H1 (cell line): ENCODE measurements around the gene TMEM106A. TPM values are rescaled to one million over a fixed set of nuclear protein-coding genes. Genes with fewer than 3 reads are reported as not detected.

ENCODE experiments used
- CTCF ChIA-PET: fragments of 300-600 bp; sonication (Branson Sonifier 250); formaldehyde crosslinking; loops from one replicate; lab custom pipeline; 2021; ENCODE audit not compliant: partially characterized antibody; lab: Charles Lee
- POLR2A ChIA-PET: fragments of 300-600 bp; sonication (Branson Sonifier 250); formaldehyde crosslinking; loops from one replicate; lab custom pipeline; 2021; ENCODE audit warnings: inconsistent platforms; ENCODE audit not compliant: partially characterized antibody; lab: Charles Lee
- DNase-seq, 2 experiments: peaks; one replicate each; pipeline versions ENCODE4 v3.0.0 to v3.0.0-alpha.2; 2010 to 2022; ENCODE audit warnings: low spot score in 2 of 2, low read depth in 1 of 2, mixed read lengths in 1 of 2
- FAIRE-seq: peaks from 2 replicates; lab custom pipeline; 2011; peaks lifted over from hg19 to GRCh38; lab: Jason Lieb, UNC
- H2AFZ ChIP-seq: 2 replicates; pipeline ENCODE4 v1.8.1; 2012; ENCODE audit warnings: low read length, inconsistent platforms
- H2AK5ac ChIP-seq: 2 replicates; pipeline ENCODE4 v1.6.1; 2013; ENCODE audit warnings: low read depth, low read length
- H2BK120ac ChIP-seq: replicated peaks from 2 replicates; pipeline ENCODE3; 2013; ENCODE audit warnings: low read depth, low read length, inconsistent platforms
- H2BK12ac ChIP-seq: 2 replicates; pipeline ENCODE4 v1.6.1; 2013; ENCODE audit warnings: low read depth, low read length
- H2BK15ac ChIP-seq: 2 replicates; pipeline ENCODE4 v1.6.1; 2013; ENCODE audit warnings: low read length
- H2BK20ac ChIP-seq: 2 replicates; pipeline ENCODE4 v1.6.1; 2013; ENCODE audit warnings: low read length
- H2BK5ac ChIP-seq: 2 replicates; pipeline ENCODE4 v1.6.1; 2013; ENCODE audit warnings: low read depth, low read length
- H3K14ac ChIP-seq: 2 replicates; pipeline ENCODE4 v1.6.1; 2013; ENCODE audit warnings: inconsistent platforms; ENCODE audit not compliant: insufficient read length
- H3K18ac ChIP-seq: 2 replicates; pipeline ENCODE4 v1.6.1; 2013; ENCODE audit warnings: low read length; ENCODE audit errors: extremely low read depth
- H3K23ac ChIP-seq: 2 replicates; pipeline ENCODE4 v1.6.1; 2013; ENCODE audit warnings: inconsistent platforms; ENCODE audit not compliant: insufficient read length
- H3K23me2 ChIP-seq: 2 replicates; pipeline ENCODE4 v1.6.1; 2013; ENCODE audit warnings: low read depth, low read length
- H3K27ac ChIP-seq: 2 replicates; pipeline ENCODE4 v1.6.1; 2011; ENCODE audit warnings: low read depth, low read length, inconsistent platforms
- H3K27me3 ChIP-seq, 4 experiments: replicated peaks in 1 of 4; 1 replicate in 1 of 4; 2 replicates in 3 of 4; pipeline versions ENCODE4 v1.6.1 to v1.8.1; 2011 to 2013; ENCODE audit warnings: low read length in 3 of 4, mild to moderate bottlenecking in 3 of 4, inconsistent platforms in 2 of 4, mixed read lengths in 2 of 4, moderate library complexity in 1 of 4; ENCODE audit not compliant: control insufficient read depth in 3 of 4, insufficient read depth in 3 of 4; ENCODE audit errors: extremely low read depth in 1 of 4
- H3K36me3 ChIP-seq, 4 experiments: 2 replicates each; pipeline versions ENCODE4 v1.6.1 to v1.8.1; 2011 to 2013; ENCODE audit warnings: mild to moderate bottlenecking in 4 of 4, low read length in 3 of 4, moderate library complexity in 2 of 4, control low read depth in 1 of 4, inconsistent platforms in 1 of 4; ENCODE audit not compliant: insufficient read depth in 4 of 4, control insufficient read depth in 2 of 4
- H3K4ac ChIP-seq: replicated peaks from 2 replicates; pipeline ENCODE3; 2013; ENCODE audit warnings: low read length, low read depth, mixed read lengths, inconsistent platforms; ENCODE audit not compliant: insufficient read length
- H3K4me1 ChIP-seq, 4 experiments: replicated peaks in 1 of 4; 1 replicate in 1 of 4; 2 replicates in 3 of 4; pipeline versions ENCODE4 v1.6.1 to v1.8.1; 2011 to 2013; ENCODE audit warnings: low read length in 3 of 4, inconsistent platforms in 2 of 4, mixed read lengths in 1 of 4; ENCODE audit not compliant: insufficient read depth in 4 of 4, control insufficient read depth in 3 of 4
- H3K4me2 ChIP-seq, 2 experiments: 2 replicates each; pipeline versions ENCODE4 v1.6.1 to v1.8.1; 2011 to 2013; ENCODE audit warnings: low read depth in 2 of 2, low read length in 2 of 2, control low read depth in 1 of 2, inconsistent platforms in 1 of 2, mild to moderate bottlenecking in 1 of 2; ENCODE audit not compliant: insufficient read depth in 1 of 2
- H3K4me3 ChIP-seq, 4 experiments: fragments of 200-600, 300-600 bp in 1 of 4; sonication (generic), shearing (Covaris generic), sonication (Bioruptor Twin) in 1 of 4; 2 replicates each; pipeline versions ENCODE4 v1.5.1 to v1.8.1; 2011 to 2016; ENCODE audit warnings: low read length in 4 of 4, low read depth in 3 of 4, control low read depth in 2 of 4, inconsistent platforms in 2 of 4, mild to moderate bottlenecking in 2 of 4, mixed read lengths in 1 of 4, moderate library complexity in 1 of 4; ENCODE audit not compliant: insufficient read depth in 2 of 4; ENCODE audit errors: extremely low read depth in 1 of 4
- H3K56ac ChIP-seq: replicated peaks from 2 replicates; pipeline ENCODE3; 2013; ENCODE audit warnings: low read depth, mild to moderate bottlenecking, mixed read lengths, low read length, inconsistent platforms; ENCODE audit not compliant: insufficient read length
- H3K79me1 ChIP-seq: 2 replicates; pipeline ENCODE4 v1.6.1; 2013; ENCODE audit warnings: low read depth, low read length, control low read depth
- H3K79me2 ChIP-seq, 2 experiments: 2 replicates each; pipeline versions ENCODE4 v1.6.1 to v1.8.1; 2012 to 2013; ENCODE audit warnings: low read length in 2 of 2, mild to moderate bottlenecking in 2 of 2, inconsistent platforms in 1 of 2; ENCODE audit not compliant: insufficient read depth in 2 of 2, control insufficient read depth in 1 of 2
- H3K9ac ChIP-seq, 4 experiments: replicated peaks in 1 of 4; 1 replicate in 1 of 4; 2 replicates in 3 of 4; pipeline versions ENCODE4 v1.6.1 to v1.8.1; 2011 to 2013; ENCODE audit warnings: low read depth in 3 of 4, low read length in 3 of 4, control low read depth in 2 of 4, mild to moderate bottlenecking in 2 of 4, moderate library complexity in 2 of 4, inconsistent platforms in 1 of 4; ENCODE audit errors: extremely low read depth in 1 of 4
- H3K9me3 ChIP-seq, 2 experiments: 2 replicates each; pipeline versions ENCODE4 v1.6.1 to v1.8.1; 2012 to 2013; ENCODE audit warnings: mild to moderate bottlenecking in 2 of 2, moderate library complexity in 2 of 2, control low read depth in 1 of 2, inconsistent platforms in 1 of 2, low read depth in 1 of 2, low read length in 1 of 2, mixed read lengths in 1 of 2; ENCODE audit not compliant: insufficient read depth in 2 of 2
- H4K20me1 ChIP-seq, 2 experiments: replicated peaks in 1 of 2; 2 replicates each; pipeline versions ENCODE3 to v1.8.1; 2011 to 2013; ENCODE audit warnings: inconsistent platforms in 2 of 2, low read length in 2 of 2, mild to moderate bottlenecking in 1 of 2; ENCODE audit not compliant: insufficient read depth in 2 of 2, control insufficient read depth in 1 of 2
- H4K5ac ChIP-seq: 2 replicates; pipeline ENCODE4 v1.6.1; 2013; ENCODE audit warnings: low read length, low read depth, mixed read lengths, inconsistent platforms; ENCODE audit not compliant: insufficient read length
- H4K8ac ChIP-seq: 2 replicates; pipeline ENCODE4 v1.8.0; 2013; ENCODE audit warnings: mild to moderate bottlenecking, moderate library complexity, low read length, inconsistent platforms; ENCODE audit not compliant: insufficient read depth; ENCODE audit errors: extremely low read depth
- H4K91ac ChIP-seq: replicated peaks from 2 replicates; pipeline ENCODE3; 2013; ENCODE audit warnings: low read length, mixed read lengths, inconsistent platforms; ENCODE audit not compliant: insufficient read length
- ASH2L ChIP-seq: fragments of 200-600, 300-600 bp; sonication (generic); IDR thresholded peaks from one replicate; pipeline ENCODE4 v1.7.1; 2017; ENCODE audit warnings: low read length
- ATF2 ChIP-seq: IDR thresholded peaks from 2 replicates; pipeline ENCODE4 v1.6.1; 2012; ENCODE audit warnings: low read length, inconsistent platforms
- CBX5 ChIP-seq: fragments of 300-800, 300-1000 bp; sonication (generic); IDR thresholded peaks from 2 replicates; pipeline ENCODE4 v1.7.1; 2016; ENCODE audit warnings: antibody characterized with exemption, low read length, low read depth
- FOSL1 ChIP-seq: IDR thresholded peaks from 2 replicates; pipeline ENCODE4 v1.6.1; 2011; ENCODE audit warnings: mild to moderate bottlenecking, low read depth, low read length, moderate library complexity; ENCODE audit not compliant: insufficient read depth
- GABPA ChIP-seq: IDR thresholded peaks from 2 replicates; pipeline ENCODE4 v1.6.1; 2011; ENCODE audit warnings: mild to moderate bottlenecking, low read length, moderate library complexity, borderline replicate concordance; ENCODE audit not compliant: insufficient read depth
- SP4 ChIP-seq: IDR thresholded peaks from 2 replicates; pipeline ENCODE4 v1.6.1; 2012; ENCODE audit warnings: low read length, inconsistent platforms
- SUZ12 ChIP-seq: fragments of 200-600 bp; sonication (generic); IDR thresholded peaks from 2 replicates; pipeline ENCODE4 v1.6.1; 2012; ENCODE audit warnings: mild to moderate bottlenecking, inconsistent platforms, low read length, moderate library complexity, mixed read lengths
- TEAD4 ChIP-seq: IDR thresholded peaks from 2 replicates; pipeline ENCODE4 v1.6.1; 2012; ENCODE audit warnings: low read depth, low read length, inconsistent platforms, mixed read lengths
- USF2 ChIP-seq: IDR thresholded peaks from 2 replicates; pipeline ENCODE4 v1.6.1; 2011; ENCODE audit warnings: low read length, improper control_type of control experiment
- ZNF274 ChIP-seq: IDR thresholded peaks from 2 replicates; pipeline ENCODE4 v1.7.0; 2012; ENCODE audit warnings: low read length, borderline replicate concordance; ENCODE audit errors: extremely low read depth
- WGBS, 2 experiments: shearing (Covaris generic) in 1 of 2; methylation state at CpG; one replicate each; pipeline versions ENCODE4 v1.1.6 to v1.1.7; 2013 to 2015; ENCODE audit warnings: low lambda C conversion rate in 2 of 2, mixed read lengths in 2 of 2, inconsistent platforms in 1 of 2, low coverage in 1 of 2, missing lambda C conversion rate in 1 of 2; ENCODE audit not compliant: insufficient replicate concordance in 2 of 2, insufficient coverage in 1 of 2, insufficient read length in 1 of 2; ENCODE audit errors: extremely low coverage in 1 of 2, missing lambda C conversion rate in 1 of 2; 5-methylcytosine and 5-hydroxymethylcytosine counted together
- polyA plus RNA-seq, 7 experiments: library from polyadenylated mRNA; depleted of rRNA in 3 of 7; stranded (reverse) in 5 of 7; unstranded in 2 of 7; fragments of >200 nt in 5 of 7; fragments of 200-250 nt in 2 of 7; gene quantifications; 1 replicate in 5 of 7; 2 replicates in 1 of 7; 4 replicates in 1 of 7; pipeline versions ENCODE4 v1.2.1 to v1.2.3, GENCODE V29; 2011 to 2013; ENCODE audit warnings: missing spikeins in 2 of 7, mixed read lengths in 2 of 7
- total RNA-seq: library from RNA; stranded (reverse); fragmentation: NEBNext Ultra II Directional; extraction: Animal tissue kit (Norgen Biotek cat#: 25700); gene quantifications from 2 replicates; pipeline ENCODE4 v1.2.1, GENCODE V29; 2021

Gene TMEM106A
- total and polyA plus RNA-seq, 2 of the 8 experiments (the other 6 are each of a cell fraction or from before 2014, with no cell fraction given) = 3.2 to 5.4 TPM

- H3K79me1 ChIP-seq = no peaks in the 10 kb centered on the region
- no peak overlapping the region for H2BK12ac ChIP-seq
- H3K79me2 ChIP-seq = no peaks in the 10 kb centered on the region
- no peak overlapping the region for H2BK20ac ChIP-seq
- no peak overlapping the region for H3K18ac ChIP-seq
- H3K23me2 ChIP-seq = no peaks in the 10 kb centered on the region; the same call in 1 of the 2 replicates
- no peak overlapping the region for H4K91ac ChIP-seq
- no peak for FAIRE-seq
- H4K5ac ChIP-seq = no peak overlapping the region
- POLR2A ChIA-PET = interaction anchor here (0.6 to 4.1 kb wide), 3 partner anchors 13 to 92 kb away, joined by 3 to 29 read pairs (median 3); partner anchors contain the start of gene TMEM106A
- no peaks in the 10 kb centered on the region for H3K4me1 ChIP-seq
- no peak overlapping the region for H2BK15ac ChIP-seq
- no peak overlapping the region for H2AFZ ChIP-seq
- no peak overlapping the region for H2BK120ac ChIP-seq
- no peaks in the 10 kb centered on the region for H3K36me3 ChIP-seq
- no peak overlapping the region for H3K4ac ChIP-seq
- H2AK5ac ChIP-seq = no peak overlapping the region
- no peak overlapping the region for H2BK5ac ChIP-seq
- peak in 1 of 2 experiments; percentile 33 for DNase-seq
- H3K9ac ChIP-seq = no peak overlapping the region
- H4K20me1 ChIP-seq = no peaks in the 10 kb centered on the region
- no peak overlapping the region for H3K4me2 ChIP-seq
- no peaks in the 10 kb centered on the region for H3K9me3 ChIP-seq
- H3K27me3 ChIP-seq = no peaks in the 10 kb centered on the region
- H3K4me3 ChIP-seq = no peak overlapping the region
- H3K56ac ChIP-seq = no peak overlapping the region
- no peak overlapping the region for H3K27ac ChIP-seq
- H4K8ac ChIP-seq = 0 out of 2 replicates have a peak overlapping the region, but pooled peaks have one; percentile 38
- CTCF ChIA-PET = interaction anchor here (1.8 kb wide), 1 partner anchor 10 kb away, joined by 6 read pairs; no protein-coding TSS in a partner anchor
- WGBS, 2 experiments = 95% methylated on average over 7 of the region's 7 CpGs; no CpG with 5 or more reads in 1 of the 2 experiments
- H3K14ac ChIP-seq = no peak overlapping the region
- H3K23ac ChIP-seq = no peak overlapping the region
- TF ChIP-seq ZNF274 = no peak
- no peak for TF ChIP-seq TEAD4
- no peak for TF ChIP-seq ASH2L
- TF ChIP-seq SP4 = no peak
- no peak for TF ChIP-seq CBX5
- TF ChIP-seq SUZ12 = no peak
- TF ChIP-seq GABPA = no peak
- TF ChIP-seq FOSL1 = no peak
- no peak for TF ChIP-seq USF2
- TF ChIP-seq ATF2 = no peak
Observed at GRCh38 chr17:43224146-43224705, 12.6 kb downstream of the TMEM106A start.
